ENCODE data around the gene CLHC1.
"Not testable (repeated sequence)": the region's sequence is repeated elsewhere in the genome, so short reads cannot be mapped to it uniquely, and the experiment has no call there.

- TF ChIP-seq CTCF (IDR thresholded peaks at IDR 0.05; ENCODE audit: control extremely low read depth in 1 of 3, insufficient read depth in 1 of 3, low read depth in 1 of 3, low read length in 3 of 3); SIX5 (IDR thresholded peaks at IDR 0.05; ENCODE audit: low read depth, low read length); JUND (IDR thresholded peaks at IDR 0.05; ENCODE audit: low read length); RBBP5 (IDR thresholded peaks at IDR 0.05; ENCODE audit: borderline replicate concordance, low read depth, low read length); KDM5A (IDR thresholded peaks at IDR 0.05; ENCODE audit: low read length); SP1 (IDR thresholded peaks at IDR 0.05; ENCODE audit: low read depth, low read length); SIN3A (conservative IDR thresholded peaks at IDR 0.05 in 1 of 2, IDR thresholded peaks at IDR 0.05 in 1 of 2; ENCODE audit: low read depth in 1 of 2, low read length in 2 of 2); TAF1 (IDR thresholded peaks at IDR 0.05; ENCODE audit: low read depth, low read length); HDAC6 (IDR thresholded peaks at IDR 0.05; ENCODE audit: low read depth, low read length); MAX (IDR thresholded peaks at IDR 0.05); TCF12 (IDR thresholded peaks at IDR 0.05; ENCODE audit: low read depth, low read length); EP300 (IDR thresholded peaks at IDR 0.05; ENCODE audit: borderline replicate concordance in 1 of 2, low read depth in 2 of 2, low read length in 2 of 2); EZH2 (IDR thresholded peaks at IDR 0.05; ENCODE audit: low read depth, low read length, severe bottlenecking): not testable (repeated sequence)
Measured at GRCh38 chr2:55280851-55281546, 48.9 kb upstream of the CLHC1 start.
